ENCODE results near the gene NEGR1. TPM values are rescaled to one million over a fixed set of nuclear protein-coding genes. Genes with fewer than 3 reads are reported as not detected.
A peak's percentile ranks its signal among the peaks of the same experiment; 100 is the strongest.

Gene NEGR1
- total RNA-seq, 4 donors from 2014 or later = 4.6 to 5.7 (median 5.0) TPM

DNA sequence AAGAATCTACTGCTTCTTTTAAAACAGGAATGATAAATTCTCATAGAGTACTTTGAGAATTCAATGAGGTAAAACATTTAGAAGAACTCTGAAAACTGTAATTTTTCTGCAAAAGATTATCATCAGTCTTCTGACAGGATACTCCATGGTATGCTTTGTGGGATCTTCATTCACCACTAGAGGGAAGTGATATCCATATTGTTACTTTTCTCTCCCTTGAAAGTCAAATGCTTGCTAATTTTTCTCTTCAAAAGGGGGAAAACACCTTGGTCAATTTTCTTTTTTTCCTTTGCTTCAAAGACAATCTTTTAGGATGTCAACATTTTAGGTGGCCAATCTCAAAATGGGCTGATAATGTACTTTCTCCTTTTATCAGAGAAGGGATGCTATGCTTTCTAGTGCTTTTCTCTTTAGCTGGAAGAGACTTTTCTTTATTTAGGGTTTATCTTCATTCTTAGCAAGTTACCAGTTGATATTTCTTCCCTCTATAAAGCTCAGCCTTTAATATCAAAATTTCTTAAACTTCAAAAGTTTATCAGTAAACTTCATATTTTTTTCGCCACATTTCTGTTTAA is 95.5 kb downstream of the NEGR1 start:
- Histone ChIP-seq H3K4me3 (no peak overlapping the region), H3K27ac (no peak overlapping the region), H3K36me3 (no peaks in the 10 kb centered on the region), H3K4me1 (no peaks in the 10 kb centered on the region), H3K27me3 (no peaks in the 10 kb centered on the region), H3K9me3 (no peaks in the 10 kb centered on the region)
- DNase-seq (no peak), ATAC-seq (no peak)
- intact Hi-C loops (cut with DNase I; ENCODE audit: low total_unique reads) = no loop called here
- no peak for TF ChIP-seq POLR2A (IDR thresholded peaks at IDR 0.05)
- TF ChIP-seq, protein P1, sequence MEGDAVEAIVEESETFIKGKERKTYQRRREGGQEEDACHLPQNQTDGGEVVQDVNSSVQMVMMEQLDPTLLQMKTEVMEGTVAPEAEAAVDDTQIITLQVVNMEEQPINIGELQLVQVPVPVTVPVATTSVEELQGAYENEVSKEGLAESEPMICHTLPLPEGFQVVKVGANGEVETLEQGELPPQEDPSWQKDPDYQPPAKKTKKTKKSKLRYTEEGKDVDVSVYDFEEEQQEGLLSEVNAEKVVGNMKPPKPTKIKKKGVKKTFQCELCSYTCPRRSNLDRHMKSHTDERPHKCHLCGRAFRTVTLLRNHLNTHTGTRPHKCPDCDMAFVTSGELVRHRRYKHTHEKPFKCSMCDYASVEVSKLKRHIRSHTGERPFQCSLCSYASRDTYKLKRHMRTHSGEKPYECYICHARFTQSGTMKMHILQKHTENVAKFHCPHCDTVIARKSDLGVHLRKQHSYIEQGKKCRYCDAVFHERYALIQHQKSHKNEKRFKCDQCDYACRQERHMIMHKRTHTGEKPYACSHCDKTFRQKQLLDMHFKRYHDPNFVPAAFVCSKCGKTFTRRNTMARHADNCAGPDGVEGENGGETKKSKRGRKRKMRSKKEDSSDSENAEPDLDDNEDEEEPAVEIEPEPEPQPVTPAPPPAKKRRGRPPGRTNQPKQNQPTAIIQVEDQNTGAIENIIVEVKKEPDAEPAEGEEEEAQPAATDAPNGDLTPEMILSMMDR (IDR thresholded peaks at IDR 0.05 in 4 of 5, conservative IDR thresholded peaks at IDR 0.05 in 1 of 5) = peak in 2 of 5 experiments; percentile 29 to 37
- in situ Hi-C loops (cut with MboI; ENCODE audit: low sequenced_read_pairs in 4 of 4) = no loop called here

DNA sequence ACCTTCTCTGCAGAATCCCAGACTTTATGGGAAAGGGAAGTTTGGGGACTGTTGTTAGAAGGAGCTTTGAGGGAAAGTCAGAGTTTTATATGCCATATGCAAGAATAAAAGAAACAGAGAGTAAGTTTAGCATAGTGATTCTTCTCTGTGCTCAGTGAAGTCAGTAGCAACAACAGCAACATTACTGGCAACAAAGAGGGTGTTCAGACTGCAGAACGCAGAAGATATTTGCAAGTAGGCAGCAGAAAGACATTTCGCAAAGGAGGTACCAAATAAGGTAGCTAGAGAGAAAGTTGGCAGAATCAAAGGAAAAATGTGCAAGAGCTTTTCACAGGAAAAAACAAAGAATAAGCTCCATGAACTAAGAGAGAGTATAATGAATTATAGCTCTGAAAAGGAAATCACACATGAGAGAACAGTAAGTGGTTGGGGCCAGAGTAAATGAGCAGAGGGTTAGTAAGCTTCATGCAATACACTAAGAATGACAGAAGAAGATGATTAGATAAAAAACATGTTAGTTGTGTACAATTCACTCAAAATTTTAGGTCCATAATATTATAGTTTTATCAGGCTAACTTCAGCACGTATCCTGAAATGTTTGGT is 98.1 kb downstream of the NEGR1 start:
- Histone ChIP-seq H3K27me3 (no peaks in the 10 kb centered on the region), H3K9me3 (no peaks in the 10 kb centered on the region), H3K27ac (no peak overlapping the region), H3K4me3 (no peak overlapping the region), H3K4me1 (no peaks in the 10 kb centered on the region), H3K36me3 (no peaks in the 10 kb centered on the region)
- ATAC-seq (no peak), DNase-seq (no peak)
- in situ Hi-C loops (cut with MboI; ENCODE audit: low sequenced_read_pairs in 4 of 4) = no loop called here
- TF ChIP-seq POLR2A (IDR thresholded peaks at IDR 0.05) = no peak
- TF ChIP-seq, protein P1 (IDR thresholded peaks at IDR 0.05 in 4 of 5, conservative IDR thresholded peaks at IDR 0.05 in 1 of 5) = no peak
- intact Hi-C loops (cut with DNase I; ENCODE audit: low total_unique reads) = no loop called here

DNA sequence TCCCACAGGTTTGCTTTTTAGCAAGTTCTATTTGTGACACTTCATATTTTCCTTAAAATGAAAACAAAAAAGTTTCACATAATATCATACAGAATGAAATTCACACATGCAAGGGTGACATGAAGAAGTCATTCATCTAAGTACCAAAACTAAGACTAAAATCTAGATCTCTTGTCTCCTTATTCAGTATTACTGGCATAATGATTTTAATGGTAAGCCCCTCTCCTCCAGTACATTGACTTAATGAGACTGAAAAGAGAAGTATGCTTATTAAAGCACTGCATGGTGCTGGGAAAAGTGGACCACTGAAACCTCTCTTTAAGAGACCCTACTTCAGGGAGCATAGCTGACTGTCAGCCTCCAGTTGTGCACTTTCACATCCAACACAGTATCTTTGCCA is 99.5 kb downstream of the NEGR1 start:
- H3K4me1 ChIP-seq = no peaks in the 10 kb centered on the region
- H3K9me3 ChIP-seq = no peaks in the 10 kb centered on the region
- in situ Hi-C loops (cut with MboI; ENCODE audit: low sequenced_read_pairs in 4 of 4) = no loop called here
- intact Hi-C loops (cut with DNase I; ENCODE audit: low total_unique reads) = no loop called here
- no peaks in the 10 kb centered on the region for H3K36me3 ChIP-seq
- DNase-seq = no peak
- ATAC-seq = no peak
- TF ChIP-seq, protein P1 (IDR thresholded peaks at IDR 0.05 in 4 of 5, conservative IDR thresholded peaks at IDR 0.05 in 1 of 5) = no peak
- TF ChIP-seq POLR2A (IDR thresholded peaks at IDR 0.05) = no peak
- no peaks in the 10 kb centered on the region for H3K27me3 ChIP-seq
- no peak overlapping the region for H3K4me3 ChIP-seq
- no peak overlapping the region for H3K27ac ChIP-seq

DNA sequence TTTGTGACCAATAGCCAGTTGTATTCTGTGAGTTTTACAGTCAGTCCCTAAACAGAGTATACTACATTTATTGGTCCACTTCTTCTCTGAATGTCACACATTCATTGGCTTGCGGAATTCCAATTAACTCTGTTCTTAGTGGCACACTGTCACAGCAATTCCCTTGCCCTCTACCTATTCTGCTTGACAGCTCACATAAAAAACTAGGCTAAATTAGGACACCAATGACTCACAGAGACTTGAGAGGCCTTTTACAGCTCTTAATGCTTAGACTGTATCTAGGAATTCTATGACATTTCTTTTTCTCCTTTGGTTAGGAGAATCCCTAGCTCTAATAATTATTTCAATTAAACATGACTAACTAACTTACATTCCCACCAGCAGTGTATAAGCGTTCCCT is 104.1 kb downstream of the NEGR1 start:
- no peaks in the 10 kb centered on the region for H3K4me1 ChIP-seq
- ATAC-seq (peak in 1 of 2 donors; percentile 60), DNase-seq (no peak)
- H3K4me3 ChIP-seq = no peak overlapping the region
- H3K36me3 ChIP-seq = no peaks in the 10 kb centered on the region
- H3K27me3 ChIP-seq = no peaks in the 10 kb centered on the region
- TF ChIP-seq, protein P1 (IDR thresholded peaks at IDR 0.05 in 4 of 5, conservative IDR thresholded peaks at IDR 0.05 in 1 of 5) = no peak
- TF ChIP-seq POLR2A (IDR thresholded peaks at IDR 0.05) = no peak
- in situ Hi-C loops (cut with MboI; ENCODE audit: low sequenced_read_pairs in 4 of 4) (no loop called here), intact Hi-C loops (cut with DNase I; ENCODE audit: low total_unique reads) (no loop called here)
- H3K9me3 ChIP-seq = no peaks in the 10 kb centered on the region
- H3K27ac ChIP-seq = no peak overlapping the region
